NCI-H345 (cell line): ENCODE measurements around the gene CCDC201.
"Not testable (repeated sequence)": the region's sequence is repeated elsewhere in the genome, so short reads cannot be mapped to it uniquely, and the experiment has no call there.

ENCODE experiments used
- DNase-seq: peaks from one replicate; lab custom pipeline; 2025; lab: John Stamatoyannopoulos, UW

Gene CCDC201

DNA sequence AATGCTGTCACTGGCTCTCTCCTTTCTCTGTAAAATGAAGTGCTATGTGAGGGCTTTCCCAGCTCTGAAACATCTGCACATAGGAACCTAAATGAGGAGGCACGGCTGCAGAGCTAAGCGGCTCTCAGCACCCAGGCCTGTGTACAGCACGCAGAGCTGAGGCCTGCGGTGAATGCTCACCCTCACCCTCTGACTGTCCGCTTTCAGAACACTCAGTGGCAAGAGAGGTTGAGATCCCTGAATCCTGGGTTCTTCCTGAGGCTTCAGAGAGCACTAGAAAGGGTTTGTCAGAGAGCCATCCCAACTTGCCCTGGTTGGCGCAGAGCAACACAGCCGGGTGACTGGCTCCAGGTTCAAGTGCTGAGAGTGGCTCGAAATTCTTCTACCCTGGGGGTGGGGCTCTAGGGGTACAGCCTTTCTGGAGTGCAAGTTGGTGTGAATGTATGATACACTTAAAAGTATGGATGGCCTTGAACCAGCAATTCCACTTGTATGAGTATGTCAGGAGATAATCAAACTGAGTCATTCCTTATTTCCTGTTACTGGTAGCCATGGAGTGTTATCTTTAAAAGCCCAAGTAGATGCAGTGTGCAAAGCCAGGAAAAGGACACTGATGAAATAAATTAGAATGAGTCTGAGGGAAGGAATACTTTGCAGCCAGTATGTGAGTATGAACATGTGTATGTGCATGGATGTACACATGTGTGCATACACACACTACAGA, 1.7 kb upstream of the CCDC201 start:
- no peak for DNase-seq

DNA sequence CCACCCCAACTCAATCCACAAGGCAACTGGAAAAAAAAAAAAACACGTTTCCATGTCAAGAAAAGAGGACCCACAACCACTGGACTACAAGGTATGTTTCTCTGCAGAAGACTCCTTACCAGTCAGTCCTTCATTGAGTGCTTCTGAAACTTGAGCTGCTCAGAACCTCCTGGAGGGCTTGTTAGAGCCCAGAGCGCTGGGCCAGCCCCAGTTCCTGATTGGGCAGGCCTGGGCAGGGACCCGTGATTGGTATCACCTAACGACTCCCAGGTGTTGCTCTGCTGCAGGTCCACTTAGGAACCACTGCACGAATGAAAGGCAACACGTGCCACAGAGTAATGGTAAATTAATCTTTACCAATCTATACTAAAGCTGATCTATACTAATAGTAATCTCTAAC, 473 bp upstream of the CCDC201 start:
- DNase-seq = no peak

DNA sequence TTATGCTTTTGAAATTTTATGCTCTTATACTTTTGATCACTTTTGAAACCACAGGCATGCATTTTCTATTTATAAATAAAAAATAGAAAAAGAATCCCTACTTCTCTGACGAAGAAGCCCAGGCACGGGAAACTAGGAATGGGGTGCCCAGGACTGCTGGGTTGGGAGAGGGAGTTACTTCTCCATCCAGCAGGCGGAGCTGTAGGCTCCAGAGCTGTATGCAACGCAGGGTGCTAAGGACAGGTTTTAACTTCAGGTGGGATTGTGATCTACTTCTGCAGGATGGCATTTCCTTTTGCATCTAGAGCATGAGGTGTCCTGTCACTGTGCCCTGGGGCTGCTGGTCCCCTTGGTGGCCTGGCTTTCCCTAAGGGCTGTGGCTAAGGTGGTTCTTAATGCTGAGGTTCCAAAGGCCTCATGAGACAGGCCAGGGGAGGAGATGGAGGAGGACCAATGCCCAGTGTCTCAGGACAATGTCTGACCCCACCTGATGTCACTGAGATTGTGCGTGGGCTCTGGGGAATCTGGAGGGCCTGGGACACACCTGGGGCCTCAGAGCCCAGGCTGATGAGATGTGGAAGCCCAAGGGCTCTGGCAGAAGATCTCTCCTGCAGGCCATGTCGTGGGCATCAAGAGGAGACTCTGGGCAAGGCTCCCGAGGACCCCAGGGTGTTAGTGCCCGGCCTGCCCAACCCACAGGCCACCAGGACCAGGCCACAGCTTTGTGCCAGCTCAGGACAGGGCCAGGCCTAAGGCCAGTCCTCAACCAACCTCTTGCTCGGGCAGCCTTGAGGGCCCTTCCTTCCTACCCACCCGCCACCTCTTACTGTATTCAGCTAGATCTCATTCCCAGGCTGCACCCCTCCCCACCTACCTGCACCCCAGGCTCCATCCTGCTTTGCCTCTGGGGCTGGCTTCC, 507 bp downstream of the CCDC201 start:
- no peak for DNase-seq

DNA sequence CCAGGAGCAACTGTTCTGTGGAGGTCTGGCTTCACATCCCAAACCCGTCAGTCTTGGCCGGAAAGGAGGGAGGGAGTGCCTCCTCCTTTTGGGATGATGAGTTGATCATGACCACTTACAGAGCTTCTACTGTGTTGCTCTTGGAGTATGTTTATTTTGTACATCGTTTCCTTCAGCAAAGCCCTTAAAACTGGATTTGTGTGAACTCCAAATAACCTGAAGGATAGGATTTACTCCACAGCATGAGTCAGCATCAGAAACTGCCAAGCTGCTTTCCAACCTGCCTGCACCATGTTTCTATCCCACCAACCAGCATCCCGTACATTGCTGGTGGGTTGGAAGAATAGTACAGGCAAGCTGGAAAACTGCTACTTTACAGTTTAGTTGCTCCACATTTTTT, 3.5 kb downstream of the CCDC201 start:
- no peak for DNase-seq

DNA sequence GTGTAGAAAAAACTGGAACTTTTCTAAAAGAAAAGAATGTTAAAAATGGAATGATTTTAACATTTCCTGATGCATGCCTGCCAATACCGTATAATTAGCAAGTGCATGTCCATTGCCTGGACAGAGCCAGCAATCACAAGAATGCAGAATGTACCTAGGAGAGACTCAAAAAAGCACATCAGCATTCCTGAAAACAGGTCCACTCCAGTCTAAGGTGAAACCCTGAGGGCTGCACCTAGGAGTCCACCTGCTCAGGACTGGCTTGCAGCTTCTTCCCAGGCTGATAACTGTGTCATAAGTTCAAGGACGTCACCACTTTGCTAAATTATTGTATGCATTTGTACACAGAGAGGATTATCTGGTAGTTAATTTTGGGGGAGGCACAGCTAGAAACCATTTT, 5.4 kb downstream of the CCDC201 start:
- DNase-seq = no peak

DNA sequence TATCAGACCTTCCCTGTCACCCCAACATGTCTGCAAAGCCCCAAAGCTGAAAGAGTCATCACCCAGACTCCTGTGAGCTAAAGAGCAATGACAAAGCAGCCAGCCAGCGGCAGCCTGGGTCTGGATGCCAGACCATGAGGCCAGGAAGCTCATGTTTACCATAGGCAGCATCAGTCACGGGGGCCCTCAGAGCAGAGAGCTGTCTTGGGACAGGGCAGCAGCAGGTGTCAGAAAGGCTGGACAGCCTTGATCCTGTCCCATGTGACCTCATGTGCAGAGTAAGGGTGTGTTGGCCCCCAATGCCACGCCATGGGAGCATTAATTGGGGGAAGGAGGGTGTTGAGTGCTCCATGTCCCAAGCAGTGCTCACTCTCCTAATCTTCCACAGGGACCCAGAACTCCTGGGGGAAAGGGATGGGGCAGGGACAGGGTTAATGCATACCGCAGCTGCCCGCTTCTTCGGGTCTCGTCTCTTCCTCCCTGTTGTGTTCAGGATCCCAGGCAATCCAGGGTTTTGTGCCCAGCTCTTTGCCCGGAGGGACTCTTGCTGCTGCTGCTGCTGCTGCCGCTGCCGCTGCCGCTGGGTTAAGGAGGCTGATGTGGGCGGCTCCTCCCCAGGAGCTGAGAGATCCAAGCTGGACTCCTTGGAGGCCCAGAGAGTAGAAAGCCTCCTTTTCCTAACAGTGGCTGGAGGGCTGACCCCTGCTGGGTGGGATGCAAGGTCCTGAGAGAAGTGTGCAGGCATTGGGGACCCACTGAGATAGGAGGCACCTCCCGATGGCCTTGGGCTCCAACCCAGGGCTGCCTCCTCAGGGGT, 7.1 kb downstream of the CCDC201 start:
- DNase-seq = no peak

DNA sequence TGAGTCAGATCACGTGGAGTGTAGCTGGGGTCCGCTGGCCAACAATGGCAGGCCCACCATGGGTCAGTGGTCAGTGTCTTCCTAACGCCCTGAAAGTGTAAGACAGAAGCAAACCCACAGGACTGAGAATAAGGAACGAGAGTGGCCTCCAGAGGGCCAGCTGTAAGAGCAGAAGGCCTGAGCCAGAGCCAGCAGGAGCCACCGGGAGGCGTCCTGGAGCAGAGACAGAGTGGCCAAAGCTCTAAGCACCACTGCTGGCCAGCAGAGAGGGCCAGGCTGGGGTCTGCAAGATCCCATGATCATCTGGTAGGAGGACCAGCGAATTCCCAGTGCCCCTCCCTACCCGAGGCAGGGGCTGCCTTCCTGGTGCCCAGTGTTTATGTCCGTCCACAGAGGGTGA, 9.2 kb downstream of the CCDC201 start:
- DNase-seq = no peak

DNA sequence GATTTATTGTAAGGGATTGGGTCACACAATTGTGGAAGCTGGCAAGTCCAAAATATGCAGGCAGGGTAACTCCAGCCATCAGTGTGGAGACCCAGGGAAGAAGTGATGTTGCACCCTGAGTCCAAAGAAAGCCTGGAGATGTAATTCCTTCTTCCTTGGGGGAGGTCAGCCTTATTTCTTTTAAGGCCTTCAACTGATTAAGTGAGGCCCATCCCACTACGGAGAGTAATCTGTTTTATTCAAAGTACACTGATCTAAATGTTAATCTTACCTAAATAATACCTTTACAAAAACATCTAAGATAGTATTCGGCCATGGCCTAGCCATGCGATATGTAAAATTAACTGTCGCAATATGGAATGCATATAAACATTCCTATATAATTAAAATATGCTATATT, 16.0 kb downstream of the CCDC201 start:
- DNase-seq = not testable (repeated sequence)

DNA sequence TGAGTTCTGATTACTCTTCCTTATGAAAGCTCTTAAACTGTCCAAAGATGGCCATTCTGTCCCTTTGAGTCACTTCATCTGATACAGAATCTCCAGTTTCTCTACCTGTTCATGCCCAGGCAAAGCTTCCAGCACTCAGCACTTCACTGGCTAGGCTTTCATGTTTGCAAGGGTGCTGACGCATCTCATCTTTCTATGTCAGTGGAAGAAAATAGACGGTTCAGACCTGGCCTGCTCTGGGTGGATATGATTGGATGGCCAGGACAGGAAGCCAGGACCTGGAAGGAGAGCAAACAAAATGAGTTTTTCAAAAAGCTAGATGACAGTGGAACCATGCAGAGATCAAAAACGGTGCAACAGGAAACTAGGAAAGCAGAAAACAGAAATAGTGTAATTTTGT, 17.2 kb downstream of the CCDC201 start:
- not testable (repeated sequence) for DNase-seq

DNA sequence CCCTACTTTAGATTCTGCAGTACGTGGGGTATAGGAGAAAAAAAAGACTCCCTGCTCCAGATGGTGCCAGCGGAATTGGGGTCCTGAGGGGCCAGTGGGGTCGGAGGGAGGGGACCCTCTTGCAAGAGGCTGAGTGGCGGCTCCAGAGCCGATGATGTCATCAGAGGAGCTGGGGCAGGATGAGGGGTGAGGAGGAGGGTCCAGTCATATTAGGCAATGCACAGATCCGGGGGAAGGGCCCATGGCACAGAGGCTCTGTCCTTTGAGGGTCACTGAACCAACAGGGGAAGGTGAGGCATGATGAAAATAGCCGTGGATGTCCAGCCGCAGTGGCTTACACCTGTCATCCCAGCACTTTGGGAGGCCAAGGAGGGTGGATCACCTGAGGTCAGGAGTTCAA, 19.4 kb downstream of the CCDC201 start:
- not testable (repeated sequence) for DNase-seq

DNA sequence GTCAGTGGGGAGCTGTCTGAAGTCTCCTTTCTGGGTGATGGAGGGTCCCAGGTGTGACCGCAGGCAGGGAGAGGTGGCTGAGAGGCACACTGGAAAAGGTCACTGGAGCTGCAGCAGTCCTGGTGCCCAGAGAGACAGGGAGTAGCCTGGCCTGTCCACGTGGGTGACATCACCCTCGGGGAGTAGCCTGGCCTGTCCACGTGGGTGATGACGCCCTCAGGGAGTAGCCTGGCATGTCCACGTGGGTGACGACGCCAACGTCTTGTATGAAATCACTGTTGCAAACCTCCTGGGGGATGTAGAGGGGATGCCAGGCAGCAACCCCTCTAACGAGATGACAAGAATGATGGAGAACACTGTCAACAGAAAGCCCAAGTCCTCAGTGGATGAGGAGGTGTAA, 19.9 kb downstream of the CCDC201 start:
- DNase-seq = not testable (repeated sequence)

DNA sequence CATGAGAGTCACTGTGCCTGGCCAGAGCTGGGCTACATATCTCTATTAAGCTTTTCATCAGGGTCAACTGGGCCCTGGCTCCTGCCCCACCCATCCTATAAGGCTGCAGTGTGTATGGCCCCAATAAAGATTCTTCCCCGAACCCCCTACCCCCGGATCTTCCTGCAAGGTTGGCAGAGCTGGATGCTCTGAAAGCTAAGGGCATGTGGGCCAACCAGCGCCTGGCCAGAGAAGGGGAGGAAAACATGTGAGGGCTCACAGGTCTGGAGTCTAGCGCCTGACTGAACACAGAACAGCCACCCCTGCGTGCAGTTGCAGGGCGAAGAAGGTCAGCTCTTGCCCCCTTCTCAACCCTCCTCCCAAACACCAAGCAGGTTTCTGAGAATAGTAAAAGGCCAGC, 24.1 kb downstream of the CCDC201 start:
- DNase-seq = not testable (repeated sequence)

DNA sequence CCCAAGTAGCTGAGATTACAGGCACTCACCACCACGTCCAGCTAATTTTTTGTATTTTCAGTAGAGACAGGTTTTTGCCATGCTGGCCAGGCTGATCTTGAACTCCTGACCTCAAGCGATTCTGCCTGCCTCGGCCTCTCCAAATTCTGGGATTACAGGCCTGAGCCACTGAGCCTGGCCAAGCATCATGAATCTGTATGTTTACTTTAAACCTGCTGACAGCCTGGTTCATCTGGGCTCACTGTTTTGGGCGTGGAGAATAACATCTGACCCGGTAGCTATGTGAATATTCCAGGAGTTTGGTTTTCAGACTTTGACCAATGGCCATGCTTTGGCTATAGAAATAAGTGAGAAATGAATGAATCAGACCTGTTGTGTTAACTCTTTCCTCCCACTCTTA, 26.3 kb downstream of the CCDC201 start:
- DNase-seq = not testable (repeated sequence)

DNA sequence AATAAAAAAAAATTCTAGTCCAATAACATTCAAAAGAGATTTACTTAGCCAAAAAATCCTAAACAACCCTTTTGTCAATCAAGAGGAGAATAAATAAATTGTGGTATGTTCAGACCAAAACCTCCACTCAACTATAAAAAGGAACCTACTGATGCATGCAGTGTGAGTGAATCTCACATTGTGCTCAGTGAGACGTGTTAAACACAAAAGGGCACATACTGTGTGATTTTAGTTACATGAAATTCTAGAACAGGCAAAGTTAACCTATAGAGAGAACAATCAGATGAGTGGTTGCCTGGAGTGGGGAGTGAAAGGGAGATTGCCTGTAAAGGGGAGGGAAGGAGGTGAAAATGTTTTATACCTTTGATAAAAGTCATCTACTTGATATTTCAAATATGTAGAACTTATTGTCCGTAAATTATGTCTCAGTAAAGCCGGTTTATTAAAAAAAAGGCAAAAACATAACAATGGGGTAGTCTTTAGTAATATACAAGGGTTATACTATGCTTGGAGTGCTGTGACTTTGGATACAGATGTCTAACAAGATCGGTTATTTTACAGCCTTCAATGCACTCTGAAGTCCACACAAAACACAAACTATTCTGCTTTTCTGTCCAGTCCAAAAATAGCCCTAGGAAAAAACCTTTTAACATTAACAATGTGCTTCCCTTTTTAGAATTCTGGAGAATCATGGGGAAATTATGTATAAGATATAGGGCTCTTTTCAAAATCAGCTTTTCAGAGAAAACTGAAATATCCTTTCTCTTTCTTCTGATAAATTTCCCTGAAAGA, 30.8 kb downstream of the CCDC201 start:
- peak; percentile 86 for DNase-seq

DNA sequence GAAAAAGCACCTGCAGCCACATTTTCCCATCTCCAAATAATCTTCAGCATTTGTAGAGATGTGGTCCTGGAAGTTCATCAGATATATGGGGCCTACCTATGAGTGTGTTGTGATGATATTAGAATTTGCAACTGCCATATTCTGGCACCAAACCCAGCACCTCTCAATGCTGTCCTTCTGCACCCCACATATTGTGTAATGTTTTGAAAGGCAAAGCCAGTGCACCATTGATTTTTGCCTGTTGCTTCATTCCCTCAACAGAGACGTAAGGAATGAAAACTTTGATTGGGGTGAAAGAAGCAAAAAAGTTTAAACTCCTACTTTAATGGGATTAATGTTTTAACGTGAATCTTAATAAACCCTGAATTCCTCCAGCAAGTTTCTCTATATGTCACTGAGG, 34.0 kb downstream of the CCDC201 start:
- not testable (repeated sequence) for DNase-seq

DNA sequence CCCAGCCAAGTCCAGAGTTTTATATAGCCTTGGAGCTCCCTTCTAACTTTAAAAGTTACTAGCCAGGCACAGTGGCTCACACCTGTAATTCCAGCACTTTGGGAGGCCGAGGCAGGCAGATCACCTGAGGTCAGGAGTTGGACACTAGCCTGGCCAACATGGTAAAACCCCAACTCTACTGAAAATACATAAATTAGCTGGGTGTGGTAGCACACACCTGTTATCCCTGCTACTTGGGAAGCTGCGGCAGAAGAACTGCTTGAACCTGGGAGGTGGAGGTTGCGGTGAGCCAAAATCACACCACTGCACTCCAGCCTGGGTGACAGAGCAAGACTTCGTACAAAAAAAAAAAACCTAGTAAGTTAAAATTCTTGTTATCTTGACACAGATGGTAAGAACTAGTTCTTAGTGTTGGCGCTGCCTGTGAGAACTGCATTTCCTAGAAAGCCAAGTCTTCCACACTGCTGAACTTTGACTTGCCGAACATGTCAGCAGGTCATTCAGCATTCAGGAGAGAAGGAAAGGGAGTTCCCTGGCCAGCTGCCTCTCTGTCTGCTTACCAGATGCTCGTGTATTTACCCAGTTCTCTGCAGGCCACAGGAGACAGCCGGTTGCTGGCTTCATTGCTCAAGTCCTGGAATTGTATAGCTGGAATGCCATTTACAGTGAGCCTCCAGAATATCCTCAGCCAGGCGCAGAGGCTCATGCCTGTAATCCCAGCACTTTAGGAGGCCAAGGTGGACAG, 40.3 kb downstream of the CCDC201 start:
- DNase-seq = not testable (repeated sequence)

DNA sequence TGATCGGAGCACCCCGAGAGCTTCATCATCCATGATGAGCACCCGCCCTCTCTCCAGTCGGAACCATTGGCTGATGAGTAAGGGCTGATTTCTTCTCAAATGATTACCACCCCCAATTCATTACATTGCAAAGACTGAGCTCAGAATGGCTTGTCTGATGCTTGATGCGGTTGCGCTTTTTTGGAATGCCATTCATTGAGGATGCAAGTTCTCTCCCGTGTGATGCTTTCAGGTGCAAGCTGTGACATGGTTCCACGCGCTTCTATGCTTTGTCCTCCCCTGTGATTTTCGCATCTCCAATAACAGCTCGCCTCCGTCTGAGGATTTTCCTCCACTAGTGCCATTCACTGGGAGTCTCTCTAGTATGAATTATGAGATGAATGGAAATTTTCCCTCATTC, 43.0 kb downstream of the CCDC201 start:
- DNase-seq = not testable (repeated sequence)

DNA sequence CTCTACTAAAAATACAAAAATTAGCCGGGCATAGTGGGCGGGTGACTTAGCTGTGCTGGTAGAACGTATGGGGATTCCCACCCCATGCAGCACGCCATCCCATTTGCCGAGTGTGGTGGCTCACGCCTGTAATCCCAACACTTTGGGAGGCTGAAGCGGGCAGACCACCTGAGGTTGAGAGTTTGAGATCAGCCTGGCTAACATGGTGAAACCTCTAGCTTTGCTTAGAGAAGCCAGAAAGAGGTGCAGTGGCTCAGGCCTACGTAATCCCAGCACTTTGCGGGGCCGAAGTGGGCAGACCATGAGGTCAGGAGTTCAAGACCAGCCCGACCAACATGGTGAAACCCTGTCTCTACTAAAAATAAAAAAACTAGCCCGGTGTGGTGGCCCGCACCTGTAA, 45.2 kb downstream of the CCDC201 start:
- not testable (repeated sequence) for DNase-seq

DNA sequence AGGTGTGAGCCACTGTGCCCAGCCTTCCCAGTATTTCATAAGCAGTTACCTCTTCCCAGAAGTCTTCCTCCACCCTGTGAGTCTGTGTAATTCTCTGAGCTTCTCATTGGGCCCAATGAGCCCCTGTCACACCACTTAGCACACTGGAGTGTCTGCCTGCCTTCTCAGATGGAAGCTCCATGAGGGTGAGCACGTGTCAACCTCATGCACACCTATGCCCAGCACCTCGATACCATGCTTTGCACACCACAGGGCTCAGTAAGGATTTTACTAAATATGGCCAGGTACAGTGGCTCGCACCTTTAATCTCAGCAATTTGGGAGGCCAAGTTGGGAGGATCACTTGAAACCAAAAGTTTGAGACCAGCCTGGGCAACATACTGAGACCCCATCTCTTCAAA, 46.3 kb downstream of the CCDC201 start:
- not testable (repeated sequence) for DNase-seq

DNA sequence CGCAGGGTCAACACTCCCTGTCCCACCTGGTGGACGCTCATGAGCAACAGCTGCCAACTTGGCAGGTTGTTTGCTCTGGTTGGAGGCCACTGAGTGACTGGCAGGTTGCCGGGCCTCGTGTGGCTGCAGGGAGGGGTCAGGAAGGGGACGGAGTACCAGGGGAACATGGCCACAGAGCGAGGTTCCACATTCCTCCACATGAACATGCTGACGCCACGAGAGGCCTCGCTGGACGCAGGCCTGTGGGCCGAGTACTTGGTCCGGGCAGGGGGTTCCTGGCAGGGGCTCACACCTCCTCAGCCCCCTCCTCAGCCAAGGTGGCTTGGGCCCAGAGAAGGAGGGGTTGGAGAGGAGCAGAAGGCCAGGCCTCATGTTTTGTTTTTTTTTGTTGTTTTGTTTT, 54.1 kb downstream of the CCDC201 start:
- not testable (repeated sequence) for DNase-seq

DNA sequence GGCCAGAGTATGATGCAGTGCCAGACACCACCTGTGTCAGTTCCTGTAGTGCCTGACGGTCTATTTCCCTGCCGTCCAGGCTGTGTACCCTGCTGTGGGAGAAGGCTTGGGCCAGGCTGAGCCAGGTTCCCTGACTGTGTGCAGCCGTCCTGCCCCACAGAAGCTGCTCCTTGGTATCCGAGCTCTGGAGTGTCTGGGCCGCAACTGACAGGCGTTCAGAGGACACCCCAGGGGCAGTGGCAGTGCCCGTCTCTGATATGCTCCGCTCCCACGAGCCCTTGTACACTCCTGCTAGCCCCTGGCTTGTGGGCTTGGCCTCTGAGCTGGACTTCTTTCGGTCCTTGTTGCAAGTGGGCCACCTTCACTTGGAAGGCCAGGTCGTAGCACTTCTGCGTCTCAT, 55.0 kb downstream of the CCDC201 start:
- not testable (repeated sequence) for DNase-seq
